GM23338 (cell line): ENCODE data around the gene CCN6. TPM values are rescaled to one million over a fixed set of nuclear protein-coding genes. Genes with fewer than 3 reads are reported as not detected.

Experiments used
- ATAC-seq: fragments of 200-7000 bp; cut with Tn5 transposase; 3 replicates; pipeline ENCODE4 v1.9.1; 2020
- DNase-seq: peaks from one replicate; pipeline ENCODE4 v3.0.0-alpha.2; 2015; ENCODE audit warnings: low spot score
- H2AFZ ChIP-seq: fragments of 200-600 bp; sonication (generic); 2 replicates; pipeline ENCODE4 v1.8.0; 2016; ENCODE audit warnings: antibody characterized with exemption, mild to moderate bottlenecking, moderate library complexity
- H3F3A ChIP-seq: fragments of 200-600 bp; sonication (generic); replicated peaks from 2 replicates; pipeline ENCODE4 v1.8.0; 2017; ENCODE audit warnings: antibody characterized with exemption, mixed run types, low read depth
- H3K27ac ChIP-seq: fragments of 200-600 bp; sonication (generic); 2 replicates; pipeline ENCODE4 v1.6.1; 2016; ENCODE audit warnings: low read depth
- H3K27me3 ChIP-seq: fragments of 200-600 bp; sonication (generic); 2 replicates; pipeline ENCODE4 v1.8.0; 2016; ENCODE audit warnings: mild to moderate bottlenecking, mixed run types, moderate library complexity; ENCODE audit not compliant: insufficient read depth
- H3K36me3 ChIP-seq: fragments of 200-600 bp; sonication (generic); 2 replicates; pipeline ENCODE4 v1.8.0; 2016; ENCODE audit warnings: mild to moderate bottlenecking; ENCODE audit not compliant: insufficient read depth
- H3K4me1 ChIP-seq: fragments of 200-600 bp; sonication (generic); 2 replicates; pipeline ENCODE4 v1.8.0; 2016; ENCODE audit warnings: mild to moderate bottlenecking, moderate library complexity; ENCODE audit not compliant: insufficient read depth
- H3K4me2 ChIP-seq: fragments of 200-600 bp; sonication (generic); 2 replicates; pipeline ENCODE4 v1.7.1; 2017; ENCODE audit warnings: mixed run types
- H3K4me3 ChIP-seq: fragments of 200-600 bp; sonication (generic); 2 replicates; pipeline ENCODE4 v1.6.1; 2016; ENCODE audit warnings: mixed run types
- H3K79me2 ChIP-seq: fragments of 200-600 bp; sonication (generic); replicated peaks from 2 replicates; pipeline ENCODE4 v1.8.0; 2017; ENCODE audit warnings: mild to moderate bottlenecking; ENCODE audit not compliant: insufficient read depth
- H3K9me2 ChIP-seq: fragments of 200-600 bp; sonication (generic); 2 replicates; pipeline ENCODE4 v1.8.0; 2017; ENCODE audit not compliant: insufficient read depth
- H4K20me1 ChIP-seq: fragments of 200-600 bp; sonication (generic); replicated peaks from 2 replicates; pipeline ENCODE4 v1.8.0; 2017; ENCODE audit warnings: mild to moderate bottlenecking; ENCODE audit not compliant: insufficient read depth
- H3K27ac Mint-ChIP-seq: 2 replicates; pipeline ENCODE4 v1.8.0; 2020; ENCODE audit warnings: inconsistent platforms, mild to moderate bottlenecking, moderate library complexity, mixed read lengths
- H3K27me3 Mint-ChIP-seq: 3 replicates; pipeline ENCODE4 v1.8.0; 2022; ENCODE audit warnings: low read depth, mild to moderate bottlenecking, moderate library complexity, mixed read lengths, inconsistent platforms; ENCODE audit not compliant: insufficient read depth, poor library complexity
- H3K36me3 Mint-ChIP-seq: 3 replicates; pipeline ENCODE4 v1.8.0; 2021; ENCODE audit warnings: low read depth, mild to moderate bottlenecking, inconsistent platforms, moderate library complexity, mixed read lengths
- H3K4me1 Mint-ChIP-seq: 3 replicates; pipeline ENCODE4 v1.8.0; 2020; ENCODE audit warnings: mild to moderate bottlenecking, inconsistent platforms, mixed read lengths
- H3K4me3 Mint-ChIP-seq: 3 replicates; pipeline ENCODE4 v1.8.0; 2021; ENCODE audit warnings: moderate library complexity, mild to moderate bottlenecking, inconsistent platforms, mixed read lengths
- H3K9me3 Mint-ChIP-seq: 3 replicates; pipeline ENCODE4 v1.8.0; 2020; ENCODE audit warnings: moderate library complexity, mild to moderate bottlenecking, inconsistent platforms, mixed read lengths
- EZH2phosphoT487 ChIP-seq: fragments of 200-600 bp; sonication (generic); IDR thresholded peaks from one replicate; pipeline ENCODE4 v1.8.1; 2018; ENCODE audit warnings: antibody characterized with exemption; ENCODE audit not compliant: unreplicated experiment
- JUNB ChIP-seq: IDR thresholded peaks from one replicate; pipeline ENCODE4 v1.6.1; 2016; ENCODE audit warnings: antibody characterized with exemption; ENCODE audit not compliant: unreplicated experiment
- NANOG ChIP-seq: IDR thresholded peaks from 2 replicates; pipeline ENCODE4 v1.6.1; 2016; ENCODE audit warnings: antibody characterized with exemption, borderline replicate concordance
- POLR2AphosphoS5 ChIP-seq: IDR thresholded peaks from 2 replicates; pipeline ENCODE4 v1.6.1; 2016; ENCODE audit warnings: antibody characterized with exemption, low read depth
- STAT1 ChIP-seq: IDR thresholded peaks from one replicate; pipeline ENCODE4 v1.6.1; 2016; ENCODE audit warnings: antibody characterized with exemption; ENCODE audit not compliant: unreplicated experiment
- ZNF114 ChIP-seq: fragments of 250-450 bp; sonication (Bioruptor Pico); IDR thresholded peaks from 2 replicates; pipeline ENCODE4 v1.5.0; 2020; ENCODE audit warnings: mild to moderate bottlenecking, moderate library complexity
- ZNF331 ChIP-seq: fragments of 250-450 bp; sonication (Bioruptor Pico); IDR thresholded peaks from 2 replicates; pipeline ENCODE4 v1.5.0; 2020; ENCODE audit warnings: low read depth, mild to moderate bottlenecking, moderate library complexity
- polyA plus RNA-seq: library from polyadenylated mRNA; unstranded; fragments of >200 nt; fragmentation: Nextera tagmentation; extraction: Ambion mirVana; gene quantifications from 2 replicates; pipeline ENCODE4 v1.2.1, GENCODE V29; 2016
- total RNA-seq: library from RNA; depleted of rRNA; stranded (reverse); fragments of >200 nt; shearing (Covaris generic); gene quantifications from 2 replicates; pipeline ENCODE4 v1.2.3, GENCODE V29; 2014
- TF ChIP-seq, protein P1 (sequence below): IDR thresholded peaks from one replicate; pipeline ENCODE4 v1.6.1; 2018; ENCODE audit warnings: antibody characterized with exemption; ENCODE audit not compliant: unreplicated experiment
- TF ChIP-seq, protein P2 (sequence below): IDR thresholded peaks from 2 replicates; pipeline ENCODE4 v1.6.1; 2016; ENCODE audit warnings: antibody characterized with exemption
- TF ChIP-seq, protein P3 (sequence below): fragments of 250-450 bp; sonication (Bioruptor Pico); IDR thresholded peaks from 2 replicates; pipeline ENCODE4 v1.5.0; 2020; ENCODE audit warnings: mild to moderate bottlenecking, moderate library complexity

CCN6 gene
- total and polyA plus RNA-seq, 2 experiments from 2014 or later, result 0.65 TPM; not detected in 1

DNA sequence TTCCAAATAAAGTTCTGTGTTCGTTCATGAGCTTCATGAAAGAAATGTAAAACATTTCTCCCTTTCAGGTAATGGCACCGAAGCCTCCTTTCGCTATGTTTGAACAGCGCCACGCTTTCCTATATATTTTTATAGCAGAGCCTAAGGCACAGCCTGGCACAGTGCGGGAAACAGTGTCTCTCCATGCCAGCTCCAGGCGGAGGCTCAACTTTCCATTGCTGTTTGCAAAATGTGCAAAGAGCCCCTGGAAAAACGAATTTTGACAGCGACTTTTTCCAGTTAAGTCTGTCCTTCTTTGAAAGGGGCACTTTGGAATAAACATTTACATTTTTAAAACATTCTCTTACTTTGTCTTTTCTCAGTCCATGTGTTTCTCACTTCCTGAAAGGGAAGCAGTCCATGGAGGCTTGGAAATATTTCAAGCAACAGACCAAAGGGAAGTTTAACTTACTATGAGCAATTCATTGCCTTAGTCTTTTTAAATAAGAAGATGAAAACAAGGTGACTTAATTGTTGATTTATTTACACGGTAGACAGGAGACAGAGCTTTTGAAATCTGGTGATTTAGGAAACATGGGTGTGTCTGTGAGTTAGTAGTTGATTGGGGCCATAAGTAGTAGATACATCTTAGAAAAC lies 769 bp downstream of the CCN6 start:
- Mint-ChIP-seq H3K36me3 (no peaks in the 10 kb centered on the region), H3K4me1 (no peaks in the 10 kb centered on the region), H3K27ac (no peak overlapping the region), H3K27me3 (no peaks in the 10 kb centered on the region), H3K4me3 (no peak overlapping the region), H3K9me3 (no peaks in the 10 kb centered on the region)
- TF ChIP-seq, protein P1, sequence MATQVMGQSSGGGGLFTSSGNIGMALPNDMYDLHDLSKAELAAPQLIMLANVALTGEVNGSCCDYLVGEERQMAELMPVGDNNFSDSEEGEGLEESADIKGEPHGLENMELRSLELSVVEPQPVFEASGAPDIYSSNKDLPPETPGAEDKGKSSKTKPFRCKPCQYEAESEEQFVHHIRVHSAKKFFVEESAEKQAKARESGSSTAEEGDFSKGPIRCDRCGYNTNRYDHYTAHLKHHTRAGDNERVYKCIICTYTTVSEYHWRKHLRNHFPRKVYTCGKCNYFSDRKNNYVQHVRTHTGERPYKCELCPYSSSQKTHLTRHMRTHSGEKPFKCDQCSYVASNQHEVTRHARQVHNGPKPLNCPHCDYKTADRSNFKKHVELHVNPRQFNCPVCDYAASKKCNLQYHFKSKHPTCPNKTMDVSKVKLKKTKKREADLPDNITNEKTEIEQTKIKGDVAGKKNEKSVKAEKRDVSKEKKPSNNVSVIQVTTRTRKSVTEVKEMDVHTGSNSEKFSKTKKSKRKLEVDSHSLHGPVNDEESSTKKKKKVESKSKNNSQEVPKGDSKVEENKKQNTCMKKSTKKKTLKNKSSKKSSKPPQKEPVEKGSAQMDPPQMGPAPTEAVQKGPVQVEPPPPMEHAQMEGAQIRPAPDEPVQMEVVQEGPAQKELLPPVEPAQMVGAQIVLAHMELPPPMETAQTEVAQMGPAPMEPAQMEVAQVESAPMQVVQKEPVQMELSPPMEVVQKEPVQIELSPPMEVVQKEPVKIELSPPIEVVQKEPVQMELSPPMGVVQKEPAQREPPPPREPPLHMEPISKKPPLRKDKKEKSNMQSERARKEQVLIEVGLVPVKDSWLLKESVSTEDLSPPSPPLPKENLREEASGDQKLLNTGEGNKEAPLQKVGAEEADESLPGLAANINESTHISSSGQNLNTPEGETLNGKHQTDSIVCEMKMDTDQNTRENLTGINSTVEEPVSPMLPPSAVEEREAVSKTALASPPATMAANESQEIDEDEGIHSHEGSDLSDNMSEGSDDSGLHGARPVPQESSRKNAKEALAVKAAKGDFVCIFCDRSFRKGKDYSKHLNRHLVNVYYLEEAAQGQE, result no peak
- no peak for TF ChIP-seq NANOG
- TF ChIP-seq, protein P2, sequence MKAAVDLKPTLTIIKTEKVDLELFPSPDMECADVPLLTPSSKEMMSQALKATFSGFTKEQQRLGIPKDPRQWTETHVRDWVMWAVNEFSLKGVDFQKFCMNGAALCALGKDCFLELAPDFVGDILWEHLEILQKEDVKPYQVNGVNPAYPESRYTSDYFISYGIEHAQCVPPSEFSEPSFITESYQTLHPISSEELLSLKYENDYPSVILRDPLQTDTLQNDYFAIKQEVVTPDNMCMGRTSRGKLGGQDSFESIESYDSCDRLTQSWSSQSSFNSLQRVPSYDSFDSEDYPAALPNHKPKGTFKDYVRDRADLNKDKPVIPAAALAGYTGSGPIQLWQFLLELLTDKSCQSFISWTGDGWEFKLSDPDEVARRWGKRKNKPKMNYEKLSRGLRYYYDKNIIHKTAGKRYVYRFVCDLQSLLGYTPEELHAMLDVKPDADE, result no peak
- no peak for TF ChIP-seq STAT1
- Histone ChIP-seq H3K4me1 (no peaks in the 10 kb centered on the region), H3K4me3 (no peak overlapping the region), H3K27ac (no peak overlapping the region), H3K36me3 (no peaks in the 10 kb centered on the region), H3K79me2 (no peaks in the 10 kb centered on the region), H4K20me1 (no peaks in the 10 kb centered on the region), H3K27me3 (no peaks in the 10 kb centered on the region), H3F3A (no peaks in the 10 kb centered on the region), H3K9me2 (0 out of 2 replicates have a peak, but pooled peaks cover 4% of the 10 kb centered on the region), H3K4me2 (no peak overlapping the region), H2AFZ (peak overlapping the region; percentile 88)
- no peak for ATAC-seq
- DNase-seq, result no peak

DNA sequence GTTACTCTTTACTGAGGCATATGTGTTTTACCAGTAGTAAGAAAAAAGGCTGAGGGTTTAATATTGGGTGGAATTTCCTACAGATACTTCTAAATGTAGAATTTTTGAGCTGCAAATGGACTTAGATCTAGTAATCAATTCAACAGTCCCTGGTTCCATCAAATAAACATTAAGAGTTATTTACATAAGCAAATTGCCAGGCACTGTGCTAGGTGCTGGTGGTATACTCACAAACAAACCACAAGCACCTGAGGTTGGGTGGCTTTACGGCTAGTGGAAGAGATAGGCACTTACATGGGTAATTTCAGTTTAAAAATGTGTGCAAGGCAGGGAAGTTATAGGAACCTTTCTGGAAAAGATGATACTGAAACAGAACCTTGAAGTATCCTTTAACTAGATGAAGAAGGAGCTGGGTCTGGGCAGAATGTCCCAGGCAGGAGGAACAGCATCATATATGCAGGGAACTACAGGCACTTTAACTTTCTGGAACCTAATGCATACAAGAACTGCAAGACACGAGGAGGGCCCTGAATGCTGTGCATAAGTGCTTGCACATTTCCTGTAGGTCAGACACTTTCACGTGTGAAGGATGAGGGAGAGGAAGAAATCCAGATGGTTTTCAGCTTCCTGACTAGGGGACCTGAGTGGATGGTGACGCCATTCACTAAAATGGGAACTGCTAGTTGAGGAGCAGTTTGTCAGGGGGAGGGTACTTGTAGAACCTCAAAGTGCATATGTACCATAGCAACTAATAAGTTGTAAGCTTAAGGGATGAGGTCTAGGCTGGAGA lies 4.5 kb downstream of the CCN6 start:
- Histone ChIP-seq H2AFZ (no peak overlapping the region; the same call in 1 of the 2 replicates), H3F3A (no peaks in the 10 kb centered on the region), H3K36me3 (no peaks in the 10 kb centered on the region), H3K9me2 (0 out of 2 replicates have a peak, but pooled peaks cover 4% of the 10 kb centered on the region), H3K4me3 (no peak overlapping the region), H3K27ac (no peak overlapping the region), H3K4me2 (no peak overlapping the region), H3K79me2 (no peaks in the 10 kb centered on the region), H3K27me3 (no peaks in the 10 kb centered on the region), H4K20me1 (no peaks in the 10 kb centered on the region), H3K4me1 (no peaks in the 10 kb centered on the region)
- no peaks in the 10 kb centered on the region for H3K27me3 Mint-ChIP-seq
- no peaks in the 10 kb centered on the region for H3K9me3 Mint-ChIP-seq
- H3K4me1 Mint-ChIP-seq, result no peaks in the 10 kb centered on the region
- H3K27ac Mint-ChIP-seq, result no peak overlapping the region
- no peak overlapping the region for H3K4me3 Mint-ChIP-seq
- no peak for DNase-seq
- no peaks in the 10 kb centered on the region for H3K36me3 Mint-ChIP-seq
- ATAC-seq, result no peak
- TF ChIP-seq ZNF331 (CRISPR knock-in tag), result no peak
- no peak for TF ChIP-seq ZNF114 (CRISPR knock-in tag)
- no peak for TF ChIP-seq NANOG
- TF ChIP-seq EZH2phosphoT487, result no peak
- no peak for TF ChIP-seq JUNB
- TF ChIP-seq POLR2AphosphoS5, result no peak
- TF ChIP-seq, protein P3, sequence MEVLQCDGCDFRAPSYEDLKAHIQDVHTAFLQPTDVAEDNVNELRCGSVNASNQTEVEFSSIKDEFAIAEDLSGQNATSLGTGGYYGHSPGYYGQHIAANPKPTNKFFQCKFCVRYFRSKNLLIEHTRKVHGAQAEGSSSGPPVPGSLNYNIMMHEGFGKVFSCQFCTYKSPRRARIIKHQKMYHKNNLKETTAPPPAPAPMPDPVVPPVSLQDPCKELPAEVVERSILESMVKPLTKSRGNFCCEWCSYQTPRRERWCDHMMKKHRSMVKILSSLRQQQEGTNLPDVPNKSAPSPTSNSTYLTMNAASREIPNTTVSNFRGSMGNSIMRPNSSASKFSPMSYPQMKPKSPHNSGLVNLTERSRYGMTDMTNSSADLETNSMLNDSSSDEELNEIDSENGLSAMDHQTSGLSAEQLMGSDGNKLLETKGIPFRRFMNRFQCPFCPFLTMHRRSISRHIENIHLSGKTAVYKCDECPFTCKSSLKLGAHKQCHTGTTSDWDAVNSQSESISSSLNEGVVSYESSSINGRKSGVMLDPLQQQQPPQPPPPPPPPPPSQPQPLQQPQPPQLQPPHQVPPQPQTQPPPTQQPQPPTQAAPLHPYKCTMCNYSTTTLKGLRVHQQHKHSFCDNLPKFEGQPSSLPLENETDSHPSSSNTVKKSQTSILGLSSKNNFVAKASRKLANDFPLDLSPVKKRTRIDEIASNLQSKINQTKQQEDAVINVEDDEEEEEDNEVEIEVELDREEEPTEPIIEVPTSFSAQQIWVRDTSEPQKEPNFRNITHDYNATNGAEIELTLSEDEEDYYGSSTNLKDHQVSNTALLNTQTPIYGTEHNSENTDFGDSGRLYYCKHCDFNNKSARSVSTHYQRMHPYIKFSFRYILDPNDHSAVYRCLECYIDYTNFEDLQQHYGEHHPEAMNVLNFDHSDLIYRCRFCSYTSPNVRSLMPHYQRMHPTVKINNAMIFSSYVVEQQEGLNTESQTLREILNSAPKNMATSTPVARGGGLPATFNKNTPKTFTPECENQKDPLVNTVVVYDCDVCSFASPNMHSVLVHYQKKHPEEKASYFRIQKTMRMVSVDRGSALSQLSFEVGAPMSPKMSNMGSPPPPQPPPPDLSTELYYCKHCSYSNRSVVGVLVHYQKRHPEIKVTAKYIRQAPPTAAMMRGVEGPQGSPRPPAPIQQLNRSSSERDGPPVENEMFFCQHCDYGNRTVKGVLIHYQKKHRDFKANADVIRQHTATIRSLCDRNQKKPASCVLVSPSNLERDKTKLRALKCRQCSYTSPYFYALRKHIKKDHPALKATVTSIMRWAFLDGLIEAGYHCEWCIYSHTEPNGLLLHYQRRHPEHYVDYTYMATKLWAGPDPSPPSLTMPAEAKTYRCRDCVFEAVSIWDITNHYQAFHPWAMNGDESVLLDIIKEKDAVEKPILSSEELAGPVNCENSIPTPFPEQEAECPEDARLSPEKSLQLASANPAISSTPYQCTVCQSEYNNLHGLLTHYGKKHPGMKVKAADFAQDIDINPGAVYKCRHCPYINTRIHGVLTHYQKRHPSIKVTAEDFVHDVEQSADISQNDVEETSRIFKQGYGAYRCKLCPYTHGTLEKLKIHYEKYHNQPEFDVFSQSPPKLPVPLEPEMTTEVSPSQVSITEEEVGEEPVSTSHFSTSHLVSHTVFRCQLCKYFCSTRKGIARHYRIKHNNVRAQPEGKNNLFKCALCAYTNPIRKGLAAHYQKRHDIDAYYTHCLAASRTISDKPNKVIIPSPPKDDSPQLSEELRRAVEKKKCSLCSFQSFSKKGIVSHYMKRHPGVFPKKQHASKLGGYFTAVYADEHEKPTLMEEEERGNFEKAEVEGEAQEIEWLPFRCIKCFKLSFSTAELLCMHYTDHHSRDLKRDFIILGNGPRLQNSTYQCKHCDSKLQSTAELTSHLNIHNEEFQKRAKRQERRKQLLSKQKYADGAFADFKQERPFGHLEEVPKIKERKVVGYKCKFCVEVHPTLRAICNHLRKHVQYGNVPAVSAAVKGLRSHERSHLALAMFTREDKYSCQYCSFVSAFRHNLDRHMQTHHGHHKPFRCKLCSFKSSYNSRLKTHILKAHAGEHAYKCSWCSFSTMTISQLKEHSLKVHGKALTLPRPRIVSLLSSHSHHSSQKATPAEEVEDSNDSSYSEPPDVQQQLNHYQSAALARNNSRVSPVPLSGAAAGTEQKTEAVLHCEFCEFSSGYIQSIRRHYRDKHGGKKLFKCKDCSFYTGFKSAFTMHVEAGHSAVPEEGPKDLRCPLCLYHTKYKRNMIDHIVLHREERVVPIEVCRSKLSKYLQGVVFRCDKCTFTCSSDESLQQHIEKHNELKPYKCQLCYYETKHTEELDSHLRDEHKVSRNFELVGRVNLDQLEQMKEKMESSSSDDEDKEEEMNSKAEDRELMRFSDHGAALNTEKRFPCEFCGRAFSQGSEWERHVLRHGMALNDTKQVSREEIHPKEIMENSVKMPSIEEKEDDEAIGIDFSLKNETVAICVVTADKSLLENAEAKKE (CRISPR knock-in tag), result no peak
- no peak for TF ChIP-seq STAT1
